ENCODE measurements around the gene GHR. TPM values are rescaled to one million over a fixed set of nuclear protein-coding genes. Genes with fewer than 3 reads are reported as not detected.

GHR gene
- total RNA-seq, 1 donor: 5.4 TPM

DNA sequence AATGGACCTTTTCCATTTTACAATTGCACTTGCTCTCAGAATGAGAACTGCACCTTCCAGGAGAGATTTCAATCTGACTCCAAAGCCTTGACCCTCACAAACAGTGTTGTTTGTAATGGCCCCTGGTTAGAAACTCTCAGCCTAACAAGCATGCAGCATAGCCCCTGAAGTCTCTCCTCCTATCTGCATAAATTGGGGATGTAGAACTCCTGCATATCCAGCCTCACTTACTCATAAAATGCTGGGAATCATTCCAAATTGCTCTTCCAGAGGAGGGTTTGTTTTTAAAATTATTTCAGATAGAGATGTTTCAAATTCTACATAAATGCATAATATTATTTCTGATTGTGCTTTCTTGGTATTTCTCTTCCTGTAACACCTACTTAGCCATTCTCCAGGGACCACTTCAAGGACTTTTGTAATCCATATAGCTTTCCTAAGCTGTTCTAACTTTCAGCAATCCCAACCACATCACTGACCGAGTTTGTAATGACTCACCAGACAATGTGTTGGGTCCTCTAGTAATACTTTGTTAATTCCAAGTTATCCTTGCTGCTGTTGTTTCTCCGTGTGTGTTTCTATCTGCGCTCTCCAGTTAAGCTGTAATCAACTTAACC lies 189.6 kb downstream of the GHR start:
- no peaks in the 10 kb centered on the region for H4K20me1 ChIP-seq (ENCODE audit: insufficient read depth, low read length)
- H3K27me3 ChIP-seq (ENCODE audit: insufficient read depth, low read length): peaks cover 19% of the 10 kb centered on the region
- no peaks in the 10 kb centered on the region for H3K9me3 ChIP-seq (ENCODE audit: low read depth, low read length)
- no peak for DNase-seq (ENCODE audit: insufficient read length, low spot score, missing footprints)
- no peak overlapping the region for H2AFZ ChIP-seq (ENCODE audit: low read length)
- no peaks in the 10 kb centered on the region for H3K79me2 ChIP-seq (ENCODE audit: insufficient read depth, low read length)
- no peak overlapping the region for H3K4me3 ChIP-seq (ENCODE audit: insufficient read depth, low read length)
- peaks cover 17% of the 10 kb centered on the region for H3K4me1 ChIP-seq (ENCODE audit: insufficient read depth, low read length)
- H3K27ac ChIP-seq (ENCODE audit: low read depth, low read length): no peak overlapping the region
- H3K36me3 ChIP-seq (ENCODE audit: insufficient read depth, low read length): no peaks in the 10 kb centered on the region
- TF ChIP-seq, protein P1, sequence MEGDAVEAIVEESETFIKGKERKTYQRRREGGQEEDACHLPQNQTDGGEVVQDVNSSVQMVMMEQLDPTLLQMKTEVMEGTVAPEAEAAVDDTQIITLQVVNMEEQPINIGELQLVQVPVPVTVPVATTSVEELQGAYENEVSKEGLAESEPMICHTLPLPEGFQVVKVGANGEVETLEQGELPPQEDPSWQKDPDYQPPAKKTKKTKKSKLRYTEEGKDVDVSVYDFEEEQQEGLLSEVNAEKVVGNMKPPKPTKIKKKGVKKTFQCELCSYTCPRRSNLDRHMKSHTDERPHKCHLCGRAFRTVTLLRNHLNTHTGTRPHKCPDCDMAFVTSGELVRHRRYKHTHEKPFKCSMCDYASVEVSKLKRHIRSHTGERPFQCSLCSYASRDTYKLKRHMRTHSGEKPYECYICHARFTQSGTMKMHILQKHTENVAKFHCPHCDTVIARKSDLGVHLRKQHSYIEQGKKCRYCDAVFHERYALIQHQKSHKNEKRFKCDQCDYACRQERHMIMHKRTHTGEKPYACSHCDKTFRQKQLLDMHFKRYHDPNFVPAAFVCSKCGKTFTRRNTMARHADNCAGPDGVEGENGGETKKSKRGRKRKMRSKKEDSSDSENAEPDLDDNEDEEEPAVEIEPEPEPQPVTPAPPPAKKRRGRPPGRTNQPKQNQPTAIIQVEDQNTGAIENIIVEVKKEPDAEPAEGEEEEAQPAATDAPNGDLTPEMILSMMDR (IDR thresholded peaks at IDR 0.05; ENCODE audit: extremely low read depth, low read depth, low read length): no peak
- H3K4me2 ChIP-seq (ENCODE audit: insufficient read depth, low read length): no peak overlapping the region

DNA sequence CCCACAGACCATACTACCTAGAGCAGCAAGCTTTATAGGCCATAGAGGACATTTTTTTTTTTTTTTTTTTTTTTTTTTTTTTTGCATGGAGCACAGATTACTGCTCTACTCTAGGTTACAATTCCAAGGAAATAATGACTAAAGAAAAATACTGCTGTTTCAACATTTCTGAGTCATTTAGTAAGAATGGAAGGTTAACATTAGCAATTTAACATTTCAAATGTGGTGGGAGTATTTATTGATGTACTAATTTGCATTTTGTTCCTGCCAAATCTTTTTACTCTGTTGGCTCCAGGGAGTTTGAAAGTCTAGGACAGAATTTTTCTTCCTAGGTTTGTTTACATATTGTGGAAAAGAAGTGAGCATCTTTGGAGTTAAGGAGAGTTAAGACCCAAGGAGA lies 191.3 kb downstream of the GHR start:
- H3K27me3 ChIP-seq (ENCODE audit: insufficient read depth, low read length): peaks cover 26% of the 10 kb centered on the region
- no peaks in the 10 kb centered on the region for H3K36me3 ChIP-seq (ENCODE audit: insufficient read depth, low read length)
- no peak overlapping the region for H3K4me2 ChIP-seq (ENCODE audit: insufficient read depth, low read length)
- no peak overlapping the region for H2AFZ ChIP-seq (ENCODE audit: low read length)
- no peak overlapping the region for H3K27ac ChIP-seq (ENCODE audit: low read depth, low read length)
- H3K9me3 ChIP-seq (ENCODE audit: low read depth, low read length): no peaks in the 10 kb centered on the region
- no peaks in the 10 kb centered on the region for H4K20me1 ChIP-seq (ENCODE audit: insufficient read depth, low read length)
- TF ChIP-seq, protein P1 (IDR thresholded peaks at IDR 0.05; ENCODE audit: extremely low read depth, low read depth, low read length): no peak
- H3K4me3 ChIP-seq (ENCODE audit: insufficient read depth, low read length): no peak overlapping the region
- DNase-seq (ENCODE audit: insufficient read length, low spot score, missing footprints): no peak
- no peaks in the 10 kb centered on the region for H3K79me2 ChIP-seq (ENCODE audit: insufficient read depth, low read length)
- H3K4me1 ChIP-seq (ENCODE audit: insufficient read depth, low read length): peaks cover 17% of the 10 kb centered on the region

DNA sequence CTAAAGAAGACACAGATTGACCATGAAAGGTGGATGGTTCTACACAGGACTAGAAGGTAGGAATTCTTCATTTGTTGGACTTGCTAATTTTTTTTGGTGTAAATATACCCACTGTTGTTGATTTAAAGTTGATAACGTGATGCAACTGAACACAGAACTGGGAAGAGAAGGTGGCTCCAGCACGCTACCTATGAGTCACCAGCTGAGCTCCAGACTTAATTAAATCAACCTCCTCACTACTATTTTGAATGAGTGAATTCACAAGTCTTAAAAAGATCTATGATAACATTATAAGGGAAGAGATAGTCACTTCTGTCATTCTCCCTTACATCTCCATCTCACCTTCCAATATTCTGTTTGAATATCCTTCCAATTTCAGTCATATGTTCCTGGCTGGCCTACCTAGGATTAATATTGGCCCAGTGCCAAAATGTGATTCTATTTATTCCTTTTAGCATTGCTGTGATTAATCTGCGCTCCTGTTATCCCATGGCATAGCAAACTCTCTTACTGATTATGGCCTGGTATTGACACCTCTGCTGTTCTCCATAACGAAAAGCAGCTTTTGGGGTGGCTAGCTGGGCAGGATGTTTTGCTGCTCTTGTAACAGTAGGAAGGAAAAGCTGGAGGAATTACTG lies 197.5 kb downstream of the GHR start:
- H2AFZ ChIP-seq (ENCODE audit: low read length): no peak overlapping the region
- no peak overlapping the region for H3K4me3 ChIP-seq (ENCODE audit: insufficient read depth, low read length)
- TF ChIP-seq, protein P1 (IDR thresholded peaks at IDR 0.05; ENCODE audit: extremely low read depth, low read depth, low read length): no peak
- no peaks in the 10 kb centered on the region for H3K9me3 ChIP-seq (ENCODE audit: low read depth, low read length)
- H4K20me1 ChIP-seq (ENCODE audit: insufficient read depth, low read length): no peaks in the 10 kb centered on the region
- H3K79me2 ChIP-seq (ENCODE audit: insufficient read depth, low read length): no peaks in the 10 kb centered on the region
- no peak overlapping the region for H3K4me2 ChIP-seq (ENCODE audit: insufficient read depth, low read length)
- no peaks in the 10 kb centered on the region for H3K36me3 ChIP-seq (ENCODE audit: insufficient read depth, low read length)
- no peaks in the 10 kb centered on the region for H3K4me1 ChIP-seq (ENCODE audit: insufficient read depth, low read length)
- no peak overlapping the region for H3K27ac ChIP-seq (ENCODE audit: low read depth, low read length)
- H3K27me3 ChIP-seq (ENCODE audit: insufficient read depth, low read length): peaks cover 16% of the 10 kb centered on the region
- DNase-seq (ENCODE audit: insufficient read length, low spot score, missing footprints): no peak

DNA sequence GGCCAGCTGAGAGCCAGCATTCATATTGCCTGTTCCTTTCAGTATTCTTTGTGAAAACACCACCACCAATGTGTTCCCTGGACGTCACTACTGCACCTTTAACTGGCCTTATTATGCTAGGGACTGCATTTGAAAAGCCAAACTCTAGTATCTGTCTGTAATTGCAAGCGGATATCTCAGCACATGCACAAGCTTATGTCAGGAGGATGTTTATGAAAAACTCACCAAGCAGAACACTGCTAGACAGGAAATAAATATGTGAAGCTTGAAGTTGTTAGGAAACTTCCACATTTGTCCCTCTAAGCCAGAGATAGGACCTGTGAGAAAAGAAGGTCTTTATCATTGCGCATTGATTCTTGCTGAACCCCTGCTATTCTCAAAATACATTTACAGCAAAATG lies 198.0 kb downstream of the GHR start:
- TF ChIP-seq, protein P1 (IDR thresholded peaks at IDR 0.05; ENCODE audit: extremely low read depth, low read depth, low read length): no peak
- H3K36me3 ChIP-seq (ENCODE audit: insufficient read depth, low read length): no peaks in the 10 kb centered on the region
- H3K4me2 ChIP-seq (ENCODE audit: insufficient read depth, low read length): no peak overlapping the region
- H3K27me3 ChIP-seq (ENCODE audit: insufficient read depth, low read length): peaks cover 11% of the 10 kb centered on the region
- no peak overlapping the region for H3K27ac ChIP-seq (ENCODE audit: low read depth, low read length)
- no peaks in the 10 kb centered on the region for H4K20me1 ChIP-seq (ENCODE audit: insufficient read depth, low read length)
- no peaks in the 10 kb centered on the region for H3K79me2 ChIP-seq (ENCODE audit: insufficient read depth, low read length)
- no peaks in the 10 kb centered on the region for H3K9me3 ChIP-seq (ENCODE audit: low read depth, low read length)
- no peak overlapping the region for H2AFZ ChIP-seq (ENCODE audit: low read length)
- DNase-seq (ENCODE audit: insufficient read length, low spot score, missing footprints): no peak
- no peaks in the 10 kb centered on the region for H3K4me1 ChIP-seq (ENCODE audit: insufficient read depth, low read length)
- no peak overlapping the region for H3K4me3 ChIP-seq (ENCODE audit: insufficient read depth, low read length)

Measured in osteoblast (primary cell).